CD14-positive monocyte (primary cell): ENCODE data around the gene NFKBIA. TPM values are rescaled to one million over a fixed set of nuclear protein-coding genes. Genes with fewer than 3 reads are reported as not detected.

ENCODE experiments used
- DNase-seq, 3 donors: peaks; one replicate each; pipeline ENCODE4 v3.0.0-alpha.2; 2011 to 2022
- H2AFZ ChIP-seq: 2 replicates; pipeline ENCODE4 v1.6.0; 2012; ENCODE audit warnings: mild to moderate bottlenecking, low read depth, low read length, inconsistent platforms; ENCODE audit not compliant: insufficient read depth, poor library complexity, severe bottlenecking
- H3K27ac ChIP-seq, 2 donors: 1 replicate in 1 of 2; 2 replicates in 1 of 2; pipeline ENCODE4 v1.5.1; 2012 to 2013; ENCODE audit warnings: low read length in 2 of 2, control low read depth in 1 of 2, inconsistent platforms in 1 of 2, low read depth in 1 of 2, mild to moderate bottlenecking in 1 of 2
- H3K27me3 ChIP-seq, 2 donors: one replicate each; pipeline versions ENCODE4 v1.6.0 to v1.6.1; 2011 to 2013; ENCODE audit warnings: low read length in 2 of 2; ENCODE audit not compliant: control insufficient read depth in 2 of 2, insufficient read depth in 2 of 2
- H3K36me3 ChIP-seq, 2 donors: replicated peaks in 1 of 2; 1 replicate in 1 of 2; 2 replicates in 1 of 2; pipeline versions ENCODE4 v1.5.1 to v1.6.1; 2012 to 2013; ENCODE audit warnings: low read length in 2 of 2, control low read depth in 1 of 2, inconsistent platforms in 1 of 2, mild to moderate bottlenecking in 1 of 2; ENCODE audit not compliant: insufficient read depth in 2 of 2, control insufficient read depth in 1 of 2
- H3K4me1 ChIP-seq, 2 donors: 1 replicate in 1 of 2; 2 replicates in 1 of 2; pipeline versions ENCODE4 v1.5.1 to v1.6.1; 2012 to 2013; ENCODE audit warnings: low read length in 2 of 2, control low read depth in 1 of 2, inconsistent platforms in 1 of 2, mild to moderate bottlenecking in 1 of 2, moderate library complexity in 1 of 2; ENCODE audit not compliant: insufficient read depth in 2 of 2, control insufficient read depth in 1 of 2
- H3K4me2 ChIP-seq: replicated peaks from 2 replicates; pipeline ENCODE3; 2012; ENCODE audit warnings: low read length, moderate library complexity, mild to moderate bottlenecking; ENCODE audit not compliant: poor library complexity, severe bottlenecking; ENCODE audit errors: extremely low read depth
- H3K4me3 ChIP-seq, 3 experiments: fragments of 200-600 bp in 1 of 3; sonication (generic) in 1 of 3; replicated peaks in 1 of 3; 1 replicate in 2 of 3; 2 replicates in 1 of 3; pipeline ENCODE4 v1.5.1; 2011 to 2013; ENCODE audit warnings: low read length in 3 of 3, mild to moderate bottlenecking in 3 of 3, control low read depth in 2 of 3, low read depth in 2 of 3, inconsistent platforms in 1 of 3, moderate library complexity in 1 of 3
- H3K79me2 ChIP-seq: 2 replicates; pipeline ENCODE4 v1.6.0; 2012; ENCODE audit warnings: mild to moderate bottlenecking, control low read depth, inconsistent platforms, low read length, moderate library complexity; ENCODE audit not compliant: insufficient read depth
- H3K9ac ChIP-seq: 2 replicates; pipeline ENCODE4 v1.6.0; 2017; ENCODE audit warnings: low read length, mild to moderate bottlenecking; ENCODE audit not compliant: insufficient read depth, poor library complexity, severe bottlenecking
- H3K9me3 ChIP-seq, 2 donors: replicated peaks in 1 of 2; 1 replicate in 1 of 2; 2 replicates in 1 of 2; pipeline versions ENCODE4 v1.5.1 to v1.6.1; 2012 to 2013; ENCODE audit warnings: low read length in 2 of 2, control low read depth in 1 of 2; ENCODE audit not compliant: control insufficient read depth in 1 of 2, insufficient read depth in 1 of 2
- H4K20me1 ChIP-seq: 2 replicates; pipeline ENCODE4 v1.6.0; 2012; ENCODE audit warnings: mild to moderate bottlenecking, low read length, control low read depth, moderate library complexity; ENCODE audit not compliant: insufficient read depth
- H3K27ac Mint-ChIP-seq, 7 donors: one replicate each; pipeline ENCODE4 v1.8.0; 2020; ENCODE audit warnings: mild to moderate bottlenecking in 7 of 7, mixed read lengths in 7 of 7, moderate library complexity in 6 of 7, inconsistent platforms in 2 of 7
- H3K27me3 Mint-ChIP-seq, 3 donors: one replicate each; pipeline ENCODE4 v1.8.0; 2021 to 2022; ENCODE audit warnings: low read depth in 3 of 3, mild to moderate bottlenecking in 3 of 3, mixed read lengths in 3 of 3, moderate library complexity in 3 of 3, inconsistent platforms in 1 of 3
- H3K36me3 Mint-ChIP-seq, 2 donors: one replicate each; pipeline ENCODE4 v1.8.0; 2020; ENCODE audit warnings: mixed read lengths in 2 of 2, inconsistent platforms in 1 of 2, mild to moderate bottlenecking in 1 of 2
- H3K4me1 Mint-ChIP-seq: one replicate; pipeline ENCODE4 v1.8.0; 2020; ENCODE audit warnings: mild to moderate bottlenecking, mixed read lengths
- H3K4me3 Mint-ChIP-seq, 2 donors: one replicate each; pipeline ENCODE4 v1.8.0; 2020; ENCODE audit warnings: mild to moderate bottlenecking in 2 of 2, mixed read lengths in 2 of 2, moderate library complexity in 1 of 2
- H3K9me3 Mint-ChIP-seq, 7 donors: one replicate each; pipeline ENCODE4 v1.8.0; 2020 to 2022; ENCODE audit warnings: mixed read lengths in 7 of 7, mild to moderate bottlenecking in 6 of 7, moderate library complexity in 6 of 7, inconsistent platforms in 2 of 7
- CTCF ChIP-seq: fragments of 200-600 bp; IDR thresholded peaks from one replicate; pipeline ENCODE4 v1.8.0; 2022; ENCODE audit warnings: antibody characterized with exemption, mild to moderate bottlenecking
- WGBS: methylation state at CpG from one replicate; pipeline ENCODE4 v1.1.5; 2013; ENCODE audit warnings: missing lambda C conversion rate; ENCODE audit not compliant: insufficient coverage; 5-methylcytosine and 5-hydroxymethylcytosine counted together
- intact Hi-C, 2 donors: fragments of 100-400 bp; cut with micrococcal nuclease; formaldehyde crosslinking; loops; one replicate each; pipeline versions ENCODE4 v1.15.0 to v1.15.1; 2023
- polyA plus RNA-seq, 3 donors: library from polyadenylated mRNA; depleted of rRNA in 1 of 3; unstranded in 2 of 3; stranded (reverse) in 1 of 3; fragments of 300-500 nt in 2 of 3; fragments of >200 nt in 1 of 3; fragmentation: Illumina TruSeq in 2 of 3; gene quantifications; 1 replicate in 2 of 3; 2 replicates in 1 of 3; pipeline ENCODE4 v1.2.3, GENCODE V29; 2012 to 2021

Gene NFKBIA
- polyA plus RNA-seq, 3 donors, result 868 to 4,739 (median 935) TPM

- TF ChIP-seq CTCF, result no peak
- Histone ChIP-seq H3K9ac (no peak overlapping the region), H3K79me2 (no peaks in the 10 kb centered on the region), H3K9me3 (peaks cover 6 to 11% of the 10 kb centered on the region in 2 donors), H3K27me3 (no peaks in the 10 kb centered on the region), H3K4me3 (no peak overlapping the region), H3K4me1 (peaks cover 57 to 59% of the 10 kb centered on the region in 2 donors), H3K4me2 (no peak overlapping the region), H2AFZ (no peak overlapping the region), H4K20me1 (no peaks in the 10 kb centered on the region), H3K36me3 (no peaks in the 10 kb centered on the region), H3K27ac (no peak overlapping the region)
- H3K27me3 Mint-ChIP-seq, result peaks cover 0 to 7% (median 0%) of the 10 kb centered on the region in 3 donors
- no peak overlapping the region for H3K4me3 Mint-ChIP-seq
- H3K27ac Mint-ChIP-seq, result peak overlapping the region in 3 of 7 donors; percentile 56 to 76 (median 74)
- H3K36me3 Mint-ChIP-seq, result peaks cover 2 to 14% of the 10 kb centered on the region in 2 donors
- peaks cover 59% of the 10 kb centered on the region for H3K4me1 Mint-ChIP-seq
- intact Hi-C loops, result no loop called here
- no CpG with 5 or more reads among the region's 5 CpGs for WGBS
- DNase-seq, result no peak
- H3K9me3 Mint-ChIP-seq, result peaks cover 2 to 14% (median 8%) of the 10 kb centered on the region in 7 donors
Measured at GRCh38 chr14:35370969-35371368, 33.6 kb downstream of the NFKBIA start.

GRCh38 chr14:35369701-35370191 is 34.8 kb downstream of the NFKBIA start:
- Histone ChIP-seq H3K4me2 (no peak overlapping the region), H3K27me3 (no peaks in the 10 kb centered on the region), H3K4me3 (no peak overlapping the region), H3K27ac (no peak overlapping the region), H3K79me2 (no peaks in the 10 kb centered on the region), H3K36me3 (no peaks in the 10 kb centered on the region), H2AFZ (no peak overlapping the region), H3K9ac (no peak overlapping the region), H4K20me1 (no peaks in the 10 kb centered on the region), H3K4me1 (peaks cover 57 to 59% of the 10 kb centered on the region in 2 donors), H3K9me3 (peaks cover 6 to 11% of the 10 kb centered on the region in 2 donors)
- TF ChIP-seq CTCF, result no peak
- intact Hi-C loops, result loop anchor here in 1 of 2 donors (5.0 to 10.0 kb wide), 2 partner anchors 37 to 85 kb away; no protein-coding TSS in a partner anchor
- peaks cover 59% of the 10 kb centered on the region for H3K4me1 Mint-ChIP-seq
- peaks cover 2 to 14% of the 10 kb centered on the region in 2 donors for H3K36me3 Mint-ChIP-seq
- peaks cover 0 to 7% (median 0%) of the 10 kb centered on the region in 3 donors for H3K27me3 Mint-ChIP-seq
- 96% methylated on average over 21 of the region's 24 CpGs for WGBS
- peak overlapping the region in 2 of 7 donors; percentile 12 to 71 for H3K27ac Mint-ChIP-seq
- H3K4me3 Mint-ChIP-seq, result no peak overlapping the region
- peak in 2 of 3 donors; percentile 38 to 41 for DNase-seq
- peaks cover 2 to 14% (median 8%) of the 10 kb centered on the region in 7 donors for H3K9me3 Mint-ChIP-seq
